Lower lobe of right lung (tissue), 2 donors: ENCODE results near the gene ESF1. TPM values are rescaled to one million over a fixed set of nuclear protein-coding genes. Genes with fewer than 3 reads are reported as not detected.
"Not testable (repeated sequence)": the region's sequence is repeated elsewhere in the genome, so short reads cannot be mapped to it uniquely, and the experiment has no call there.

Source experiments
- ATAC-seq, 2 donors: fragments of 200-7000 bp; cut with Tn5 transposase; one replicate each; pipeline ENCODE4 v1.9.1; 2020 to 2022; ENCODE audit warnings: mild to moderate bottlenecking in 2 of 2, moderate library complexity in 2 of 2
- DNase-seq: peaks from one replicate; pipeline ENCODE4 v3.0.0-alpha.2; 2020
- H3K27ac ChIP-seq: fragments of 200-600 bp; one replicate; pipeline ENCODE4 v1.8.0; 2022
- H3K27me3 ChIP-seq: fragments of 200-600 bp; one replicate; pipeline ENCODE4 v1.8.0; 2022; ENCODE audit warnings: low read depth
- H3K36me3 ChIP-seq: fragments of 200-600 bp; one replicate; pipeline ENCODE4 v1.8.0; 2022; ENCODE audit warnings: mild to moderate bottlenecking
- H3K4me1 ChIP-seq: fragments of 200-600 bp; one replicate; pipeline ENCODE4 v1.8.0; 2022
- H3K4me3 ChIP-seq: fragments of 200-600 bp; one replicate; pipeline ENCODE4 v1.8.0; 2022; ENCODE audit warnings: mild to moderate bottlenecking
- H3K9me3 ChIP-seq: fragments of 200-600 bp; one replicate; pipeline ENCODE4 v1.8.0; 2022
- intact Hi-C: fragments of 100-400 bp; cut with DNase I; formaldehyde crosslinking; loops from one replicate; pipeline ENCODE4 v1.11.0; 2022
- total RNA-seq: library from RNA; stranded (reverse); fragmentation: NEBNext Ultra II Directional; extraction: Animal tissue kit (Norgen Biotek cat#: 25700); gene quantifications from one replicate; pipeline ENCODE4 v1.2.1, GENCODE V29; 2021
- TF ChIP-seq, protein P1 (sequence below): fragments of 200-600 bp; IDR thresholded peaks from one replicate; pipeline ENCODE4 v1.8.0; 2022; ENCODE audit warnings: antibody characterized with exemption, mild to moderate bottlenecking
- donor health status: DM: no; HTN: yes; CAD: no; lungs with severe emphysema.

The ESF1 gene
- total RNA-seq, 1 donor from 2014 or later = 12.4 TPM

DNA sequence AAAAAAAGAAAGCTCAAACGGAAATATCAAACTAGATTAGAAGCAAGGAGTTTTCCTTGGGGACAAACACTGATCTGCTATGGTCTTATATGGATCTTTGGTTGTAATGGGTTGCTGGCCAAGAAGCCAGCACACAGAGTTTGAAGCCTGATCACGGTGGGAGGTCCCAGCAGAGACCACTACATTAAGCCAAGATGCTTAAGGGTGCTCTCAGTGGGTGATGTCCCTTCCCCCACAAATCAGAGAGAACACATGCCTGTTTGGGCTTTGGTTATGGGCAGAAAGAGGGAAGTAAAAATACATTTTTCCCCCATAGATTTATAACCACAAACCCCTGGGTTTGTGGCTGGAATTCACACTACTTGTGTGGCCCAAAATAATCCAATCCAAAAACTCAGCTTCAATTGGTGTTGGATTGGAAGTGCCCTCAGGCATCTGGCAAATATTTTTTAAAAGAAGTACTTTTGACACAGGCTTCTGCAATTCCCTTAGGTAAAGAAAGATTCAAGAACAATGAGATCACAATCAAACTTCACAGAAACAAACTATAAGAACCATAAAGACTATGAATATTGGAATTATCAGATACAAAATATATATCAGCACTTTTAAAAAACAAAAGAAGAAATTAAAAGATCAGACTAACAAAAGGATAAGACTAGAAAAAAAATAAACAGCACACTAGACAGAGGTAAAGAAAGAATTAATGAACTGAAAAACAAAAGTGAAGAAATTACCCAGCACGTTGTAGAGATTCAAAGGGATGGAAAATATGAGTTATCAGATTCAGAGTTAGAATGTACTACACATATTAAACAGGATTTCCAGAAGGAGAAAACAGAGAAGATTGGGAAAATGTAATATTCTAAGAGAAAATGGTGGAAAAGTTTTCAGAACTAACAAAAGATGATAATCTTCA is 44.7 kb downstream of the ESF1 start:
- no peak for DNase-seq
- Histone ChIP-seq H3K4me1 (no peaks in the 10 kb centered on the region), H3K9me3 (no peaks in the 10 kb centered on the region), H3K27me3 (no peaks in the 10 kb centered on the region), H3K4me3 (no peak overlapping the region), H3K36me3 (no peaks in the 10 kb centered on the region), H3K27ac (no peak overlapping the region)
- TF ChIP-seq, protein P1, sequence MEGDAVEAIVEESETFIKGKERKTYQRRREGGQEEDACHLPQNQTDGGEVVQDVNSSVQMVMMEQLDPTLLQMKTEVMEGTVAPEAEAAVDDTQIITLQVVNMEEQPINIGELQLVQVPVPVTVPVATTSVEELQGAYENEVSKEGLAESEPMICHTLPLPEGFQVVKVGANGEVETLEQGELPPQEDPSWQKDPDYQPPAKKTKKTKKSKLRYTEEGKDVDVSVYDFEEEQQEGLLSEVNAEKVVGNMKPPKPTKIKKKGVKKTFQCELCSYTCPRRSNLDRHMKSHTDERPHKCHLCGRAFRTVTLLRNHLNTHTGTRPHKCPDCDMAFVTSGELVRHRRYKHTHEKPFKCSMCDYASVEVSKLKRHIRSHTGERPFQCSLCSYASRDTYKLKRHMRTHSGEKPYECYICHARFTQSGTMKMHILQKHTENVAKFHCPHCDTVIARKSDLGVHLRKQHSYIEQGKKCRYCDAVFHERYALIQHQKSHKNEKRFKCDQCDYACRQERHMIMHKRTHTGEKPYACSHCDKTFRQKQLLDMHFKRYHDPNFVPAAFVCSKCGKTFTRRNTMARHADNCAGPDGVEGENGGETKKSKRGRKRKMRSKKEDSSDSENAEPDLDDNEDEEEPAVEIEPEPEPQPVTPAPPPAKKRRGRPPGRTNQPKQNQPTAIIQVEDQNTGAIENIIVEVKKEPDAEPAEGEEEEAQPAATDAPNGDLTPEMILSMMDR = no peak
- intact Hi-C loops = no loop called here
- no peak for ATAC-seq

DNA sequence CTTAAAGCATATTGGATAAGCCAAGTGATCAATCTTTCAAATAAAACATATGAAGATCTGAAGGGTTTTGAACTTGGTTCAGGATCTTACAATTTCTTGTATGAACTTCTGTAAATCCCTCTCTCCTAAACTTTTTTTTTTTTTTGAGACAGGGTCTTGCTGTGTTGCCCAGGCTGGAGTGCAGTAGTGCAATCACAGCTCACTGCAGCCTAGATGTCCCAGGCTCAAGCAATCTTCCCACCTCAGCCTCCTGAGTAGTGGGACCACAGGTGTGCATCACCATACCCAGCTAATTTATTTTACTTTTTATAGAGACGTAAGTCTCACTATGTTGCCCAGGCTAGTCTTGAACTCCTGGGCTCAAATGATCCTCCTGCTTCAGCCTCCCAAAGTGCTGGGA is 46.5 kb downstream of the ESF1 start:
- H3K4me3 ChIP-seq, H3K9me3 ChIP-seq, ATAC-seq, intact Hi-C loops, H3K36me3 ChIP-seq, H3K4me1 ChIP-seq, H3K27ac ChIP-seq, H3K27me3 ChIP-seq, DNase-seq: not testable (repeated sequence)

DNA sequence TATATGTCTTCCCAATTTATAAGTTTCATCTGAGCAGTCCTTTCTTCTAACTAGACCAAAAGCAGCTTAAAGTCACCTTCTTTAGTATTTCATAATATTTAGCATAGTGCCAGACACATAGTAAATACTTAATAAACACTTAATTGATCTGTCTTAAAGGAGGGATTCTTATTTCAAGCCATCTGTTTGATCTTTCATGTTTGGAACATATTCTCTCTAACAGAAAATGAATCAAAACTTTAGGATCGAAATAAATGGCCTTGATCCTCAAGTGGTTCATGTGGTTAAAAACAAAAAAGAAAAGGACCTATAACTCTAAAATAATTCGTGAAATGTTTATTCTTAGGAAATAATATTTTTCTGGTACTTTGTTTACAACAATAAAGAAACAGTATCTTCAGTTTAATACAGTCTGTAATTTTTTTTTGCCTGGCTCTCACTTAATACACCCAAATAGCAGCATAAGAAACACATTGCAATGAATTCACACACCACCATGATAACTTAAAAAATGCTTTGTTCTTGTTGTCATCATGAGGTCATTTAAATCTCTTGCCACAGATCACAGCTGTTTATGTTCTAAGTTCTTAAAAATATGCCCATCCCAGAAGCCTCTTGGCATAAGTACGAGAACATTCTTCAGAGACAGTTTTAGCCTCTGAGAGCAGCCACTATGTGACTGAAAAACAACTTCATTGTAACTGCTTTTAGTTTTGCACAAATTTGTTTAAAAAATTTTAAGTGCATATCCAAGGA is 48.1 kb downstream of the ESF1 start:
- intact Hi-C loops = no loop called here
- TF ChIP-seq, protein P1 = no peak
- no peak for DNase-seq
- H3K27ac ChIP-seq = peak overlapping the region; percentile 13
- peaks cover 21% of the 10 kb centered on the region for H3K36me3 ChIP-seq
- ATAC-seq = peak; percentile 37 to 41
- no peaks in the 10 kb centered on the region for H3K9me3 ChIP-seq
- H3K4me3 ChIP-seq = no peak overlapping the region
- H3K4me1 ChIP-seq = no peaks in the 10 kb centered on the region
- no peaks in the 10 kb centered on the region for H3K27me3 ChIP-seq

DNA sequence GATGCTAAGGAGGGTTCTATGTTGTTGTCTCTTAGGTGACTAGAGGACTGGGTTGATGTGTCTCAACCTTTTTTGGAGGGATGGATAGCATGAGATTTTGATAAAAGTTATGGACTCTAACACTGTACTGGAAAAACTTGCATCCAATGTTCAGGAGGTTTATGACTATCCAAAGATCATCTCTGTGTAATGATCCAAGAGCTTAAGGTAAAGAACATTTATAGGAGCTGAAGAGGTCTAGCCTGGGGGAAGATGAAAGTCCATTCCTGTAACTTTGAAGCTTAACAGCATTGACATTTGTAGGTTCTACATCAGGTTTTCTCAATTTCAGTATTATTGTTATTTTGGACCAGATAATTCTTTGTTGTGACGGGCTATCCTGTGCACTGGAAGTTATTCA is 48.9 kb downstream of the ESF1 start:
- ATAC-seq = no peak
- TF ChIP-seq, protein P1 = no peak
- Histone ChIP-seq H3K27me3 (no peaks in the 10 kb centered on the region), H3K27ac (no peak overlapping the region), H3K4me1 (no peaks in the 10 kb centered on the region), H3K4me3 (no peak overlapping the region), H3K36me3 (peaks cover 29% of the 10 kb centered on the region), H3K9me3 (no peaks in the 10 kb centered on the region)
- intact Hi-C loops = no loop called here
- no peak for DNase-seq

DNA sequence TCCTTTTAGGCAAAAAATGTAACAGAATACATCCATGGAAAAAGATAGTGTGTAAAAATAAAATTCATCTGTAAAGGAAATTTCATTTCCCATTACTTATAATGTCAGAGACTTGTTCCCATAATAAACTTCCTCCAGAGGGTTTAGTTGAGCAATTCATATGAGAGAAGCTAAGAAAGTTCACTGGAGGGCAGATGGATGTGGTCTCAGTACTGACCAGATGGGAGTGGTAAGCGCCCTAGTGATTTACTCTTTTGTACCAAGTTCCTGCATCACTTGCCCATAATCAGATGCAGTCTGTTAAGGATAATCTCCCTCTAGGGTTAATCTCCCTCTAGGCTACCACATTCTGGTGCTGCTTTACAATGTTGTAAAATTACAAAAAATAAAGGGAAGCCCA is 61.7 kb downstream of the ESF1 start:
- no peak overlapping the region for H3K27ac ChIP-seq
- ATAC-seq (no peak), DNase-seq (no peak)
- no peaks in the 10 kb centered on the region for H3K27me3 ChIP-seq
- no peak overlapping the region for H3K4me3 ChIP-seq
- intact Hi-C loops = no loop called here
- H3K36me3 ChIP-seq = peaks cover 9% of the 10 kb centered on the region
- peaks cover 4% of the 10 kb centered on the region for H3K4me1 ChIP-seq
- TF ChIP-seq, protein P1 = no peak
- no peaks in the 10 kb centered on the region for H3K9me3 ChIP-seq

DNA sequence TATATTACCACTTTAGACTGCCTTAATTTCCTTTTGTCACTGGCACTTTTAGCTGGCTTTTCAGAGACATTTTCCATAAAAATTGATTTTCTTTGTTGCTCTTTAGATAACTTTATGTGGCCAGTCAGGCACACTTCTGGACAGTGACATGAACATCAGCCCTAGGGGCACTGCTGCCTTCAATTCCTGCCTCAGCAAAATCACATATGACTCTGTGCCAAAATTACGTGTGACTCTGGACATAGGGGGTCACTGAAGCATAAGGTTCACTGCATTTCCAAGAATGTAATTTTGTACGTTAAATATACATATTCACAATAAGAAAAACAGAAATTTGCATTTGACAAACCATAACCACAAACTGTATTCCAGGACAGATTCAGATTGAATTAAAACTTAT is 66.5 kb downstream of the ESF1 start:
- H3K4me1 ChIP-seq = peaks cover 4% of the 10 kb centered on the region
- no peak overlapping the region for H3K27ac ChIP-seq
- H3K4me3 ChIP-seq = no peak overlapping the region
- intact Hi-C loops = no loop called here
- ATAC-seq (no peak), DNase-seq (no peak)
- no peaks in the 10 kb centered on the region for H3K27me3 ChIP-seq
- no peaks in the 10 kb centered on the region for H3K9me3 ChIP-seq
- TF ChIP-seq, protein P1 = no peak
- peaks cover 44% of the 10 kb centered on the region for H3K36me3 ChIP-seq
